ENCODE measurements around the gene CNPY3.
A peak's percentile ranks its signal among the peaks of the same experiment; 100 is the strongest.

Gene CNPY3

GRCh38 chr6:42915732-42916131 is 13.5 kb upstream of the CNPY3 start, which contains the start of gene PTCRA:
TSS of gene PTCRA (plus strand) at chr6:42916053. CDS start at chr6:42916070, 17 bp downstream.
- Histone ChIP-seq H3K27ac (ENCODE audit: low read length) (no peak within 1 kb of the TSS), H3K9me3 (ENCODE audit: control insufficient read depth, insufficient read depth, low read length) (no peaks in the 10 kb centered on the region), H3K4me3 (ENCODE audit: low read length) (no peak within 1 kb of the TSS), H3K4me1 (ENCODE audit: control insufficient read depth, insufficient read depth, low read length) (no peaks in the 10 kb centered on the region), H3K36me3 (ENCODE audit: control insufficient read depth, insufficient read depth, low read length) (no peaks in the 10 kb centered on the region), H3K27me3 (ENCODE audit: control insufficient read depth, insufficient read depth, low read length) (no peaks in the 10 kb centered on the region)
- no peak for DNase-seq (ENCODE audit: low read depth, low spot score)
- WGBS (ENCODE audit: insufficient coverage, insufficient read length): no CpG with 5 or more reads among the region's 10 CpGs

- no CpG with 5 or more reads among the region's 1 CpG for WGBS (ENCODE audit: insufficient coverage, insufficient read length)
- Histone ChIP-seq H3K27ac (ENCODE audit: low read length) (no peak overlapping the region), H3K36me3 (ENCODE audit: control insufficient read depth, insufficient read depth, low read length) (no peaks in the 10 kb centered on the region), H3K4me1 (ENCODE audit: control insufficient read depth, insufficient read depth, low read length) (no peaks in the 10 kb centered on the region), H3K4me3 (ENCODE audit: low read length) (no peak overlapping the region), H3K9me3 (ENCODE audit: control insufficient read depth, insufficient read depth, low read length) (no peaks in the 10 kb centered on the region), H3K27me3 (ENCODE audit: control insufficient read depth, insufficient read depth, low read length) (no peaks in the 10 kb centered on the region)
- DNase-seq (ENCODE audit: low read depth, low spot score): no peak
Measured at GRCh38 chr6:42916288-42916687, 13.0 kb upstream of the CNPY3 start.

GRCh38 chr6:42921801-42922200 is 7.5 kb upstream of the CNPY3 start:
- WGBS (ENCODE audit: insufficient coverage, insufficient read length): no CpG with 5 or more reads among the region's 6 CpGs
- Histone ChIP-seq H3K4me1 (ENCODE audit: control insufficient read depth, insufficient read depth, low read length) (no peaks in the 10 kb centered on the region), H3K27ac (ENCODE audit: low read length) (no peak overlapping the region), H3K9me3 (ENCODE audit: control insufficient read depth, insufficient read depth, low read length) (no peaks in the 10 kb centered on the region), H3K27me3 (ENCODE audit: control insufficient read depth, insufficient read depth, low read length) (no peaks in the 10 kb centered on the region), H3K4me3 (ENCODE audit: low read length) (no peak overlapping the region), H3K36me3 (ENCODE audit: control insufficient read depth, insufficient read depth, low read length) (no peaks in the 10 kb centered on the region)
- DNase-seq (ENCODE audit: low read depth, low spot score): no peak

GRCh38 chr6:42923666-42924065 is 5.6 kb upstream of the CNPY3 start:
- Histone ChIP-seq H3K27ac (ENCODE audit: low read length) (no peak overlapping the region), H3K4me3 (ENCODE audit: low read length) (no peak overlapping the region), H3K36me3 (ENCODE audit: control insufficient read depth, insufficient read depth, low read length) (no peaks in the 10 kb centered on the region), H3K4me1 (ENCODE audit: control insufficient read depth, insufficient read depth, low read length) (no peaks in the 10 kb centered on the region), H3K27me3 (ENCODE audit: control insufficient read depth, insufficient read depth, low read length) (no peaks in the 10 kb centered on the region), H3K9me3 (ENCODE audit: control insufficient read depth, insufficient read depth, low read length) (no peaks in the 10 kb centered on the region)
- DNase-seq (ENCODE audit: low read depth, low spot score): no peak
- WGBS (ENCODE audit: insufficient coverage, insufficient read length): no CpG with 5 or more reads among the region's 2 CpGs

GRCh38 chr6:42925248-42925857 is 3.9 kb upstream of the CNPY3 start:
- no peaks in the 10 kb centered on the region for H3K9me3 ChIP-seq (ENCODE audit: control insufficient read depth, insufficient read depth, low read length)
- no peaks in the 10 kb centered on the region for H3K27me3 ChIP-seq (ENCODE audit: control insufficient read depth, insufficient read depth, low read length)
- no peak overlapping the region for H3K4me3 ChIP-seq (ENCODE audit: low read length)
- no peak overlapping the region for H3K27ac ChIP-seq (ENCODE audit: low read length)
- no peaks in the 10 kb centered on the region for H3K36me3 ChIP-seq (ENCODE audit: control insufficient read depth, insufficient read depth, low read length)
- no peak for DNase-seq (ENCODE audit: low read depth, low spot score)
- WGBS (ENCODE audit: insufficient coverage, insufficient read length): no CpG with 5 or more reads among the region's 23 CpGs
- no peaks in the 10 kb centered on the region for H3K4me1 ChIP-seq (ENCODE audit: control insufficient read depth, insufficient read depth, low read length)

GRCh38 chr6:42929821-42930360 is 611 bp downstream of the CNPY3 start:
- Histone ChIP-seq H3K4me1 (ENCODE audit: control insufficient read depth, insufficient read depth, low read length) (no peaks in the 10 kb centered on the region), H3K4me3 (ENCODE audit: low read length) (peak overlapping the region; percentile 75; the same call in 1 of the 2 replicates), H3K36me3 (ENCODE audit: control insufficient read depth, insufficient read depth, low read length) (peaks cover 3% of the 10 kb centered on the region; the same call in 1 of the 2 replicates), H3K9me3 (ENCODE audit: control insufficient read depth, insufficient read depth, low read length) (no peaks in the 10 kb centered on the region), H3K27ac (ENCODE audit: low read length) (peak overlapping the region; percentile 6), H3K27me3 (ENCODE audit: control insufficient read depth, insufficient read depth, low read length) (no peaks in the 10 kb centered on the region)
- WGBS (ENCODE audit: insufficient coverage, insufficient read length): no CpG with 5 or more reads among the region's 16 CpGs
- no peak for DNase-seq (ENCODE audit: low read depth, low spot score)

GRCh38 chr6:42932412-42932811 is 3.1 kb downstream of the CNPY3 start:
- Histone ChIP-seq H3K4me1 (ENCODE audit: control insufficient read depth, insufficient read depth, low read length) (no peaks in the 10 kb centered on the region), H3K9me3 (ENCODE audit: control insufficient read depth, insufficient read depth, low read length) (no peaks in the 10 kb centered on the region), H3K27ac (ENCODE audit: low read length) (no peak overlapping the region), H3K27me3 (ENCODE audit: control insufficient read depth, insufficient read depth, low read length) (no peaks in the 10 kb centered on the region), H3K36me3 (ENCODE audit: control insufficient read depth, insufficient read depth, low read length) (peaks cover 9% of the 10 kb centered on the region; the same call in 1 of the 2 replicates), H3K4me3 (ENCODE audit: low read length) (no peak overlapping the region)
- DNase-seq (ENCODE audit: low read depth, low spot score): no peak
- no CpG with 5 or more reads among the region's 3 CpGs for WGBS (ENCODE audit: insufficient coverage, insufficient read length)

GRCh38 chr6:42933205-42933604 is 3.9 kb downstream of the CNPY3 start:
- Histone ChIP-seq H3K9me3 (ENCODE audit: control insufficient read depth, insufficient read depth, low read length) (no peaks in the 10 kb centered on the region), H3K27me3 (ENCODE audit: control insufficient read depth, insufficient read depth, low read length) (no peaks in the 10 kb centered on the region), H3K36me3 (ENCODE audit: control insufficient read depth, insufficient read depth, low read length) (peaks cover 9% of the 10 kb centered on the region; the same call in 1 of the 2 replicates), H3K27ac (ENCODE audit: low read length) (no peak overlapping the region), H3K4me3 (ENCODE audit: low read length) (no peak overlapping the region), H3K4me1 (ENCODE audit: control insufficient read depth, insufficient read depth, low read length) (no peaks in the 10 kb centered on the region)
- WGBS (ENCODE audit: insufficient coverage, insufficient read length): no CpG with 5 or more reads among the region's 3 CpGs
- no peak for DNase-seq (ENCODE audit: low read depth, low spot score)

- H3K9me3 ChIP-seq (ENCODE audit: control insufficient read depth, insufficient read depth, low read length): no peaks in the 10 kb centered on the region
- no peak overlapping the region for H3K27ac ChIP-seq (ENCODE audit: low read length)
- H3K27me3 ChIP-seq (ENCODE audit: control insufficient read depth, insufficient read depth, low read length): no peaks in the 10 kb centered on the region
- no peak for DNase-seq (ENCODE audit: low read depth, low spot score)
- H3K36me3 ChIP-seq (ENCODE audit: control insufficient read depth, insufficient read depth, low read length): peaks cover 12% of the 10 kb centered on the region
- no peak overlapping the region for H3K4me3 ChIP-seq (ENCODE audit: low read length)
- H3K4me1 ChIP-seq (ENCODE audit: control insufficient read depth, insufficient read depth, low read length): no peaks in the 10 kb centered on the region
- no CpG with 5 or more reads among the region's 7 CpGs for WGBS (ENCODE audit: insufficient coverage, insufficient read length)
Measured at GRCh38 chr6:42935322-42935721, 6.0 kb downstream of the CNPY3 start.

GRCh38 chr6:42936398-42936797 is 7.1 kb downstream of the CNPY3 start:
- Histone ChIP-seq H3K27ac (ENCODE audit: low read length) (no peak overlapping the region), H3K9me3 (ENCODE audit: control insufficient read depth, insufficient read depth, low read length) (no peaks in the 10 kb centered on the region), H3K4me1 (ENCODE audit: control insufficient read depth, insufficient read depth, low read length) (no peaks in the 10 kb centered on the region), H3K36me3 (ENCODE audit: control insufficient read depth, insufficient read depth, low read length) (peaks cover 12% of the 10 kb centered on the region), H3K27me3 (ENCODE audit: control insufficient read depth, insufficient read depth, low read length) (no peaks in the 10 kb centered on the region), H3K4me3 (ENCODE audit: low read length) (no peak overlapping the region)
- no peak for DNase-seq (ENCODE audit: low read depth, low spot score)
- WGBS (ENCODE audit: insufficient coverage, insufficient read length): no CpG with 5 or more reads among the region's 11 CpGs
